DND-41 (cell line): ENCODE data around the gene ATXN1.

Experiments
- EZH2 ChIP-seq: IDR thresholded peaks from 3 replicates; pipeline ENCODE4 v1.6.1; 2012; ENCODE audit warnings: borderline replicate concordance, low read depth, mild to moderate bottlenecking, moderate library complexity, low read length, inconsistent platforms; ENCODE audit not compliant: severe bottlenecking
- TF ChIP-seq, protein P1 (sequence below): IDR thresholded peaks from 2 replicates; pipeline ENCODE4 v1.5.1; 2012; ENCODE audit warnings: borderline replicate concordance, low read length, moderate library complexity, mild to moderate bottlenecking; ENCODE audit not compliant: poor library complexity, severe bottlenecking; ENCODE audit errors: extremely low read depth

DNA sequence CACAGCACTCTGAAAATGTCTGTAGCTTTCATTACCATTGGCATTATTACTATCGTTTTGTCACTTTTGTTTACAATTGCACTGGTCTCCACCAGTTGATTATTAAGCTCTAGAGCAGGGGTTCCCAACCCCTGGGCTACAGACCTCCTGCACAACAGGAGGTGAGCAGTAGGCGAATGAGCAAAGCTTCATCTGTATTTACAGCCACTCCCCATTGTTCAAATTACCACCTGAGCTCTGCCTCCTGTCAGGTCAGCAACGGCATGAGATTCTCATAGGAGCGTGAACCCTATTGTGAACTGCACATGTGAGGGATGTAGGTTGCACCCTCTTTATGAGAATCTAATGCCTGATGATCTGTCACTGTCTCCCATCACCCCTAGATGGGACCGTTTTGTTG lies 126.4 kb downstream of the ATXN1 start:
- TF ChIP-seq, protein P1, sequence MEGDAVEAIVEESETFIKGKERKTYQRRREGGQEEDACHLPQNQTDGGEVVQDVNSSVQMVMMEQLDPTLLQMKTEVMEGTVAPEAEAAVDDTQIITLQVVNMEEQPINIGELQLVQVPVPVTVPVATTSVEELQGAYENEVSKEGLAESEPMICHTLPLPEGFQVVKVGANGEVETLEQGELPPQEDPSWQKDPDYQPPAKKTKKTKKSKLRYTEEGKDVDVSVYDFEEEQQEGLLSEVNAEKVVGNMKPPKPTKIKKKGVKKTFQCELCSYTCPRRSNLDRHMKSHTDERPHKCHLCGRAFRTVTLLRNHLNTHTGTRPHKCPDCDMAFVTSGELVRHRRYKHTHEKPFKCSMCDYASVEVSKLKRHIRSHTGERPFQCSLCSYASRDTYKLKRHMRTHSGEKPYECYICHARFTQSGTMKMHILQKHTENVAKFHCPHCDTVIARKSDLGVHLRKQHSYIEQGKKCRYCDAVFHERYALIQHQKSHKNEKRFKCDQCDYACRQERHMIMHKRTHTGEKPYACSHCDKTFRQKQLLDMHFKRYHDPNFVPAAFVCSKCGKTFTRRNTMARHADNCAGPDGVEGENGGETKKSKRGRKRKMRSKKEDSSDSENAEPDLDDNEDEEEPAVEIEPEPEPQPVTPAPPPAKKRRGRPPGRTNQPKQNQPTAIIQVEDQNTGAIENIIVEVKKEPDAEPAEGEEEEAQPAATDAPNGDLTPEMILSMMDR: no peak
- no peak for TF ChIP-seq EZH2
